Activated gamma-delta T cell treated with Interleukin-2 at 50 U/mL for 16 hours (primary cell): ENCODE results near the gene TUBA3D.
"Not testable (repeated sequence)": the region's sequence is repeated elsewhere in the genome, so short reads cannot be mapped to it uniquely, and the experiment has no call there.

Experiments used
- DNase-seq: peaks from one replicate; pipeline ENCODE4 v3.0.0-alpha.2; 2020

The TUBA3D gene

DNA sequence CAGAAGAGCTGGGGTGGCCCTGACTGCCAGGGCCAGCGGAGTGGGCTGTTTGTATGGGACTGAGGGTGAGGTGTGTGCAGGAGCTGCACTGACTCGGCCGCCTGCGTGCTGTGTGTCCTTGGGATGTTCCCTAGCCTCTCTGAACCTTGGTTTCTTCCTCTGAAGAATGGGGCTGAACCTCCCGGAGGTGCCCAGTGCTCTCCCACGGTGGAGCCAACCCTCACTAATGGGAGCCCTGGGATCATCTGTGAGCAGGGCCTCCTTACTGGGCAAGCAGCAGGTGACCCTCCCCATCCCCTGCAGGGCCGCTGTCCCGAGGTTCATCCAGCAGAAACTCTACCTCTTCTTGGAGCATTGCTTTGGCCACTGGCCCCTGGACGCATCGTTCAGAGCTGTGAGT lies 40.1 kb downstream of the TUBA3D start:
- DNase-seq: no peak

DNA sequence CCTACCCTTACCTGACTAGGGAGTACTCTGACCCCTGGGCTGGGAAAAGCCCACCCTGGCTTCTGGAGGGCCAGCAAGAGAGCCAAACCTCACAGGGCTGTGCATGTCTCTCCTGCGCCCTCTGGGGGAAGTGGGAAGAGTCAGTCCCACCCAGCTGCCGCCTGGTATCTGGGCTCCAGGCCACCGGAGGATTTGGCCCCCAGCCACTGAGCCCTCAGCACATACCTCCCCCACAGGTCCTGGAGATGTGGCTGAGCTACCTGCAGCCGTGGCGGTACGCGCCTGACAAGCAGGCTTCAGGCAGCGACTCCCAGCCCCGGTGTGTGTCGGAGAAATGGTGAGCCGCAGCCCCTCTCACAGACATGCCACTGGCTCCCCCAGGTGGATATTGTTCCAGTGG lies 40.7 kb downstream of the TUBA3D start:
- not testable (repeated sequence) for DNase-seq

DNA sequence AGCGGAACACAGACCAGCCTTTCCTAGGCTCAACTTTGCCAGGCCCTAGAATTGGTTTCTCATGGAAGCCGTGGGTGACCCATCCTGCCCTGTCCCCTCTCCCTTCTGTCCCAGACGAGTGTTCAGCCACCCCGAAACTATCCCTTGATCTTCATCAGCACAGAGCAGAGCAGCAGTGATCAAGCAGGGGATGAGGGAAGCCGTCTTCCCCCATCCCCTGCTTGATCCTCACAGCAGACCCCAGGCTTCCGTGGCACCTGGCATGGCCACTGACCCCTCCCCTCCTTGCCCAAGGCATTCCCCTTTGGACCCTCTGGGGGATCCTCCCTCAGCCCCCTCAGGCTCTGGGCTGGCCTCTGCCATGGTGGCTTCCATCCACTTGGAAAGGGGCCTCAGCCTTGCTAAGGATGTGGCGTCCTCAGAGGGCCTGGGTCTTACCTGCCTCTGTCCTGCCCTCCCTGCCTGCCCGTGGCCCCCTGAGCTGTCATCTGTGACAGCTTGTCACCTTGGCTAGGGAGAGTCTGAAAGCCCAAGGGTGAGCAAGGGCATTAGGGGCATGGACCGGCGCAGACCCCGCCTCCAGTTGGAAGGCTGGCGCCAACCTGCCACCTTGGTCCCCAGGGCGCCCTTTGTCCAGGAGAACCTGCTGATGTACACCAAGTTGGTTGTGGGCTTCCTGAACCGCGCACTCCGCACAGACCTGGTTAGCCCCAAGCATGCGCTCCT lies 41.4 kb downstream of the TUBA3D start:
- no peak for DNase-seq

DNA sequence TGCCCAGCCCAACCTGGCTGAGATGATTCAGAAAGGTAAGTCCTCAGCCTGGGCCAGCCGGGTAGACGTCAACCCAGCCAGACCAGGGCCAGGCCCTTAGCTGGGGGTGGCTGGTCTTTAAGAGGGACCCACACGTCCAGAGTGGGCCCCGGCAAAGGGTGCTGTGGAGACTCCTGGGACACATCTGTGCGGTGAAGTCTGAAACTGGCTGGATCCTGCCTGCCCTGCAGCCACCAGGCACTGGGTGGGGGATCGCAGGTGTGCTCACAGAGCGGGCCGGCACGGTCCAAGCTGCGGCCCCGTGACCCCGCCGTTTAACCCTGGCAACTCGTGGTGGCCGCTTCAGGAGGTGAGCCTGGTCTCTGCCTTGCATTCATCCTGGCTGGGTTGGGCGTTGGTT lies 41.9 kb downstream of the TUBA3D start:
- DNase-seq: not testable (repeated sequence)

DNA sequence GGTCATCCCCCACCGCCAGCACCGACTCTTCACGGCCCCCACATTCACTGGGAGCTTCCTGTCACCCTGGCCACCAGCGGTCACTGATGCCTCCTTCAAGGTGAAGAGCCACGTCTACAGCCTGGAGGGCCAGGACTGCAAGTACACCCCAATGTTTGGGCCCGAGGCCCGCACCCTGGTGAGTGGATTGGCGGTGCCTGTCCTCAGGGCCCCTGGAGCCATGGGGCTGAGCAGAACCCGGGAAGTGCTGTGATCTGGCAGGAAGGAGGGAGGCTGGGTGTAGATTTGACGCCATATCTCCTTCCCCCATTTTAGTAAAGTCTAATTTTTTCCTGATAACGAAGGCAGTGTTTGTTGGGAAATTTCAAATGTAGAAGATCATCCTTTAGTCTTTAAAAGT lies 42.6 kb downstream of the TUBA3D start:
- not testable (repeated sequence) for DNase-seq

DNA sequence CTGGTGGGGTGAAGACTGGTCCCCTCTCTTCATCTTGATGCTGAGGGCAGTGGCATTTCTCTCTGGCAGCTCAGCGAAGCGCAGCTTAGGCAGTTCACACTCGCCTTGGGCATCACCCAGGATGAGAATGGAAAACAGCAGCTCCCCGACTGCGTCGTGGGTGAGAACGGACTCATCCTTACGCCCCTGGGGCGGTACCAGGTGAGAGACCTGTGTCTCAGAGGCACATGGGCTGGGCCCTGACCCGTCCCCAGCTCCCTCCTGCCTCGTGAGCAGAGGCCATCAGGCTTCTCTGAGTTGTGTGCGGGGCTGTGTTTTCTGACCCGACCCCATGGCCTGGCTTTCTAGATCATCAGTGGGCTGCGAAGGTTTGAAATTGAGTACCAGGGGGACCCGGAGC lies 43.5 kb downstream of the TUBA3D start:
- no peak for DNase-seq

DNA sequence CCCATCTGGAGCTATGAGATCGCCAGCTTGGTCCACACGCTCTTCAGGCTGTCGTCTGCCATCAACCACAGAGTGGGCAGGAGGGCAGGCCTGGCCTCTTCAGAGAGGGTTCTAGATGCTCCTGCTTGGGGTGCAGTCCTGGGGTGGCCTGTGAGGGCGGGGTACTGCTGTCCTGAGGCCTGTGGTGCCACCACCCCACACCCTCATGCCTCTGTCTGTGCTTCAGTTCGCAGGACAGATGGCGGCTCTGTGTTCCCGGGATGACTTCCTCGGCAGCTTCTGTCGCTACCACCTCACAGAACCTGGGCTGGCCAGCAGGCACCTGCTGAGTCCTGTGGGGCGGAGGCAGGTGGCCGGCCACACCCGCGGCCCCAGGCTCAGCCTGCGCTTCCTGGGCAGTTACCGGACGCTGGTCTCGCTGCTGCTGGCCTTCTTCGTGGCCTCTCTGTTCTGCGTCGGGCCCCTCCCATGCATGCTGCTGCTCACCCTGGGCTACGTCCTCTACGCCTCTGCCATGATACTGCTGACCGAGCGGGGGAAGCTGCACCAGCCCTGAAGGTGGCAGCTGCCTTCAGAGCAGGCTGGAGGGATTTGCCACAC lies 44.1 kb downstream of the TUBA3D start:
- DNase-seq: not testable (repeated sequence)

DNA sequence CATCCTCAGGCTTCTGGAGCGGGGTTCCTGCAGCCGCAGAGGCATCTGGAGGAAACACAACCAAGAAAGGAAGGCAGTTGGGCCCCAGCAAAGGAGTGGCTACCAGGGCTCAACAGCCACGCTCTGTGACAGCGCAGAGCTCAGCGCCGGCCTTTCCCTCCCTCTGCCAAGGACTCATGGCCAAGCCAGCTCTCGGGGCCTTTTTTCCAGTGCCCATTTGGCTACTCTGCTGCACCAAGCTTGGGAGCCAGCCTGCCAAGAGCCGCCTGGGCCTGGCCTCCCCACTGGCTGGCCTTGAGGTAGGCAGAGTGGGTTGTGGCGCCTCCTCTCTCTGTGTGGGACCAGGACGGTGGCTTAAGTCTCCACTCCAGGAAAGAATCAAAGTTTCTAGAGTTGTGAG lies 44.6 kb downstream of the TUBA3D start:
- DNase-seq: no peak

DNA sequence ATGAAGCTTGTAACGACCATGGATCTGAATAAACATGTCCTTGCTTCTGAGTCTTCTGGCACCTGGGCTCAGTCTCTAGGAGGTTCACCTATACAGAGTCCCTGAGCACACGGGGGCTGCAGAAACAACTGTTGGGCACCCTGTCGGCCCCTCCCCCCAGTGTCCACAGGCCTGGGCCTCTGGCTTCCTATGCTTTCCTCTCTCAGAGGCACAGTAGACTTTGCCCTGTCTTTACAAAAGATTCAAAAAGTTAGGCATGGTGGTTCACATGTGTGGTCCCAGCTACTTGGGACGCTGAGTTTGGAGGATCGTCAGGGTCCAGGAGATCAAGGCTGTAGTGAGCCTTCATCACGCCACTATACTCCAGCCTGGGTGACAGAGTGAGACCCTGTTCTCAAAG lies 45.6 kb downstream of the TUBA3D start:
- DNase-seq: not testable (repeated sequence)

DNA sequence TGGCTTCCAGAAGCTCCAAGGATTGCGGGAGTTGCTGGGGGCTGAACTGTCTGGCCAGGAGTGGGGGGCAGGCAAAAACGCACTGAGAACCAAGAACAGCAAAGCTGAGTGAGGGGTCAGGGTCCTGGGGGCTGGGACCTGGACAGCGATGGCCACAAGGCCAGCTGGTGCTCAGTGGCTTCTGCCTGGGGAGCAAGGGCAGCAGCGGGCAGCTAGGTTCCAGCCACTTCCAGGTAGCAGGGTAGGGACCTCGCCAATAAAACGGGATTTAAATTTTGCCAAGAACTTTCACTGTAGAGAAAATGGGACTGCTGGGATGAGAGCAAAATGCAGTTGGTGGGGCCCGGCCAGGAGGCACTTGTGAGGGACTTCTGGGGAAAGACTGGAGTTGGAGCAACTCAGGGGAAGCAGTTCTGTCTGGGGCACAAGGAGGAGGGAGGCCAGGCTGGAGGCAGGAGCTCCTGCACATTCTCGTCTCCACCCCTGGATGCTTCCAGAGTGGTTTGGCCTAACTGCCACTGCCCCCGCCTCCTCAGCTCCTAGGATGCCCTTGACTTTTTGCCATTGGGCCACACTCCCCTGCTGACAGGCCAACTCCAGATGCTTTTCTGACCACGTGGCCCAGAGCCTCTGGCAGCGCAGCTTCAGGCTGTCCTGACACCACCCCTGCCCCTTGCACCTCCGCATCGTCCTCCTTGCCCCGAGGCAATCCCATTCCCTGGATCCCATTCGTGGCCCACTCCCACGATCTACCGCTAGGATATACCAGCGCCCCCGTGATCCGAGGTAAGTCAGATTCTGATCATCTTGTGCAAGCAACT lies 46.3 kb downstream of the TUBA3D start:
- no peak for DNase-seq

DNA sequence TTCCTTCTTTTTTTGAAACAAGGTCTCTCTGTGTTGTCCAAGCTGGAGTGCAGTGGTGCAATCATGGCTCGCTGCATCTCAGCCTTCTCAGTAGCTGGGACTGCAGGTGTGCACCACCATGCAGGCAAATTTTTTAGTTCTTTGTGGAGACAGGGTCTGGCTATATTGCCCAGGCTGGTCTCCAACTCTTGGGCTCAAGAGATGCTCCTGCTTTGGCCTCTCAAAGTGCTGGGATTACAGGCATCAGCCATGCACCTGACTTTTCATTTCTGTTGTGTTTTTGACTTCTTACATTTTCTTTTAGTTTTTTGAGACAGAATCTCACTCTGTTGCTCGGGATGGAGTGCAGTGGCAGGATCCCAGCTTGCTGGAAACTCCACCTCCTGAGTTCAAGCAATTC lies 49.3 kb downstream of the TUBA3D start:
- not testable (repeated sequence) for DNase-seq

DNA sequence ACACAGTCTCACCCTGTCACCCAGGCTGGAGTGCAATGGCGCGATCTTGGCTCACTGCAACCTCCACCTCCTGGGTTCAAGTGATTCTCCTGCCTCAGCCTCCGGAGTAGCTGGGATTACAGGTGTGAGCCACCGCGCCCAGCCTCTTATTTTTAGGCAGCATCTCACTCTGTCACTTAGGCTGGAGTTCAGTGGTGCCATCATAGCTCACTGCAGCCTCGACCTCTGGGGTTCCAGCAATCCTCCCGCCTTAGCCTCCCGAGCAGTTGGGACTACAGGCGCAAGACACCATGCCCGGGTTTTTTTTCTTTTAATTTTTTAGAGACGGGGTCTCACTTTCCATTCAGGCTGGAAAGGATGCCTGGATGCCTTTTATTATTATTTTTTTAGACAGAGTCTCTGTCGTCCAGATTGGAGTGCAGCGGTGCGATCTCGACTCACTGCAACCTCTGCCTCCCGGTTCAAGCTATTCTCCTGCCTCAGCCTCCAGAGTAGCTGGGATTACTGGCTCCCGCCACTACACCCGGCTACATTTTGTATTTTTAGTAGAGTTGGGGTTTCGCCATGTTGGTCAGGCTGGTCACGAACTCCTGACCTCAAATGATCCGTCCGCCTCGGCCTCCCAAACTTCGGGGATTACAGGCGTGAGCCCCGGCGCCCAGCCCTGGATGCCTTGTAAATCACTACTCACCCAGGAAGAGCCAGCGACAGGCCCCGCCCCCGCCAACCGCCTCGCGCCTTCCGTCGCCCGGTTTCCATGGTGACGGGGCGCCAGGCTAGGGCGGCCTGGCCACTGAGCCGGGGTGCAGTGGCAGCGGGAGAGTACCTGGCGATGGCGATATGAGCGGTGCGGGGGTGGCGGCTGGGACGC lies 51.4 kb downstream of the TUBA3D start, which contains the start of gene CCDC74A:
TSS of gene CCDC74A (plus strand) at position 758 of the 871 bp plus-strand sequence. CDS start at position 841, 83 bp downstream.
- DNase-seq: peak; percentile 76

DNA sequence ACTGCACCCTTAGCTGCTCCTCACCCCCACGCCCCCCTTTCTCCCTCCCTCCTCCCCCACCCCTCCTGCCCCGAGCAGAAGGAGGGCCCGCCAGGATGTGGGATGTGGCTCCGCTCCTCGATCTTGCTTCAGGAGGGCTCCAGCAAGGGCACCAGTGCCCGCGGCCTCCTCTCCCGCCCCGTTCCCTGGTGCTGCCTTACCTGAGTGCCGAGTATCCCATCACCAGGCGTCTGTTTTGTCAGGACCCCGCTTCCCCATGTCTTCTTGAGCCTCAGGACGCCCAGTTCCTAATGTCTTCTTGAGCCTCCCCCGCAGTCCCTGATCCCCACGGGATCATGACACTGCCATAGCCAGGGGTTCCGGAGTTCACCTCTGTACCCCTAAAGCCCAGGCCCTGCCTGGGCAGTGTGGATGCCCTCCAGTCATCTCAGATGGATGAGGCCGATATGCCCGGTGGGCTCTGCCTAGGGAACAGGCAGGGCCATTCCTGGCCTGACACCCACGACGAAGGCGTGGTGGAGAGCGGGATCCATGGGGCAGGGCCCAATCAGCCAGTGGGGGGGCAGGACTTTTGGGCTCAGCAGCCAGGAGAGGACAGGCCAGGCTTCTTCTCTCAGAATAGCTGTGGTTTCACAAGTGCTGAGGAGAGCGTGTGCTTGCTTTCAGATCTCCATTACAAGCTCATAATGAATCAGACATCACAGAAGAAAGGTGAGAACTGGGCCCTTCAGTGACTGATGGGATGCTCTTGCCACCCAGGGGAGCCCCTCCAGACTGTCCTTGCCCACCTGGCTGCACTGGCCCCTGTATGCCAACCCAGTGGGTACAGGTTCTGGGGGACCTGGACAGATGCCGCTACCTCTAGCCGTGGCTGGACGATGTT lies 53.3 kb downstream of the TUBA3D start:
- DNase-seq: not testable (repeated sequence)

DNA sequence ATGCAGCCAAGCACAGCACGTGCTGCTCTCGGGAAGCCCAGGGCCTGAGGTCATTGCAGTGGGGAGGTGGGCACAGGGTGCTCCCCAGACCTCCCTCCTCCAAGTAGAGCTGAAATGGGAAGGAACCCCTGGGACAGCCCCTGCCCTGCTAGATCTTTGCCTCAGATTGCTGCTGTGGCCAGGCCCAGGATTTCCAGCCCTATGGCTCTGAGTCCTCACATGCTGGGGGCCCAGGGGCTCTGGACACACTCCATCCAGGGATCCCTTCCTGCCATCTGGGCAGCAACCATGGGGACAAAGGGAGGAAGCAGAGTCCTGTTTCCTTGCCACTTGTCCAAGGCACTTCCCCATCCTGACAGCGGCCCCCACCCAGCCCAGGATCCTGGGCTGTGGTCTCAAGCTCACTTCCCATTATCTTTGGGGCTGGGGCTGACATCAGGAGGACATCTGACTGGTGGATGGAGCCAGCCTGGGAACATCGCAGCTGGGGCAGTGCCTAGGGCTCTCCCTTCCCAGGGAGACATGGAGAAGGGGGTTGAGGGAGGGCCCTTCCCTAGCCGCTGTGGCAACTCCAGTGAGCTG lies 54.0 kb downstream of the TUBA3D start:
- DNase-seq: not testable (repeated sequence)

DNA sequence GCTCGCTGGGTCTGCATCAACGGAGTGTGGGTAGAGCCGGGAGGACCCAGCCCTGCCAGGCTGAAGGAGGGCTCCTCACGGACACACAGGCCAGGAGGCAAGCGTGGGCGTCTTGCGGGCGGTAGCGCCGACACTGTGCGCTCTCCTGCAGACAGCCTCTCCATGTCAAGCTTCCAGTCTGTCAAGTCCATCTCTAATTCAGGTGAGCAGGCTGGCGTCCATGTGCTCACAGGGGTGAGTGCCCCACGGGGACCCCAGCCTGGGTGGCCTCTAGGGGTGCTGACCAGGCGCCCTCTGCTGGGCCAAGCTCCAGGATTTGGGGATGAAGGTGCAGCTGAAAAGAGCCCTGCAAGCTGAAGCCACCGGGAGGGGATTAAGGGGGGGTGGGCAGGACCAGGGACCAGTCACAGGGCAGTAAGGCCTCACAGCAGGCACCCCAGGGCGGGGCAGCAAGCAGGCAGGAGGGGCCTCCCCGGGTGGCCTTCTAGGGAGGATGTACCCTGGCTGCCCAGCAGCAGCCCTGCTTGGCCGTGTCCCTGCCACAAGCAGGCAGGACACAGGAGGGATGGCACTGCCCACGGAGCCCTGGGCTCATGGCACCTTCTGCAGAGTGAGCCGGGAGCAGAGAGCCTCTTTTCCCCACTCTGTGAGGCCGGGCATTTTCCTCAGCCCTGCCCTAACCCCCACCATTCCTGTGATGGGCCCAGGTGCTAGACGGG lies 54.9 kb downstream of the TUBA3D start:
- DNase-seq: not testable (repeated sequence)

DNA sequence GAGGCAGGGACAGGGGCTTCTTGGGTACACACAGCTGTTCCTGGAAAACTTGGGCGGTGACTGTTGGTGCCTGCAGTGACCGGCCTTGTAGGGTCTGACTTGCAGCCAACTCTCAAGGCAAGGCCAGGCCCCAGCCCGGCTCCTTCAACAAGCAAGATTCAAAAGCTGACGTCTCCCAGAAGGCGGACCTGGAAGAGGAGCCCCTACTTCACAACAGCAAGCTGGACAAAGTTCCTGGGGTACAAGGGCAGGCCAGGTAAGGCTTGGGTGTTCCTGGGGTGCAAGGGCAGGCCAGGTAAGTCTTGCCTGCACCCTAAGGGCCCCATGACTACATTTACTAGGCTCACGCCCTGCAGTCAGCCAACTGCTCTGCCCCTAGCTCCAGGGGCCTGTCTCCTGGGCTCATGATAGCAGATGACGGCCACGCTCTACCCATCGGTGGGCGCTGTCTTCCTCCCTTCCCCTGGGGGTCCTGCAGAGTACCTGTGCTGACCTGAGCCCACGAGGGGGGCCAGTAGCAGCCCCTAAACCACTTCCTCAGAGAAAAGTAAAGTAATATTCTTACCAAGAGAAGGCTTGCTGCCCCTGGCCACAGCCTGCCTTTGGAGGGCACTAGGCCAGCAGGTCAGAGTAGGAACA lies 55.7 kb downstream of the TUBA3D start:
- not testable (repeated sequence) for DNase-seq
